B cell (primary cell): ENCODE measurements around the gene FTO. TPM values are rescaled to one million over a fixed set of nuclear protein-coding genes. Genes with fewer than 3 reads are reported as not detected.

Source experiments
- ATAC-seq: fragments of 200-7000 bp; cut with Tn5 transposase; one replicate; pipeline ENCODE4 v1.10.0; 2021; ENCODE audit warnings: low read depth, mild to moderate bottlenecking, moderate number of reproducible peaks, moderate library complexity
- CTCF ChIA-PET: fragments of 350-600 bp; sonication (Branson Sonifier 250); formaldehyde crosslinking; loops from one replicate; lab custom pipeline; 2021; ENCODE audit warnings: antibody characterized with exemption, inconsistent platforms; lab: Charles Lee
- POLR2A ChIA-PET: fragments of 350-600 bp; sonication (Branson Sonifier 250); formaldehyde crosslinking; loops from one replicate; lab custom pipeline; 2021; ENCODE audit warnings: antibody characterized with exemption; lab: Charles Lee
- DNase-seq: peaks from one replicate; pipeline ENCODE4 v3.0.0; 2013
- H2AFZ ChIP-seq: 2 replicates; pipeline ENCODE4 v1.6.1; 2012; ENCODE audit warnings: mild to moderate bottlenecking, low read depth, low read length; ENCODE audit not compliant: insufficient read depth, poor library complexity, severe bottlenecking
- H3K27ac ChIP-seq, 2 donors: 1 replicate in 1 of 2; 2 replicates in 1 of 2; pipeline ENCODE4 v1.5.1; 2012 to 2013; ENCODE audit warnings: low read length in 2 of 2, mild to moderate bottlenecking in 2 of 2, moderate library complexity in 1 of 2
- H3K27me3 ChIP-seq, 4 experiments: fragments of 200-600 bp in 1 of 4; sonication (generic) in 1 of 4; replicated peaks in 1 of 4; 1 replicate in 2 of 4; 2 replicates in 2 of 4; pipeline versions ENCODE4 v1.6.1 to v1.7.0; 2013 to 2016; ENCODE audit warnings: low read length in 3 of 4, mild to moderate bottlenecking in 2 of 4, mixed read lengths in 1 of 4, moderate library complexity in 1 of 4; ENCODE audit not compliant: insufficient read depth in 4 of 4, control insufficient read depth in 3 of 4; ENCODE audit errors: control extremely low read depth in 1 of 4
- H3K36me3 ChIP-seq, 2 experiments: replicated peaks in 1 of 2; 1 replicate in 1 of 2; 2 replicates in 1 of 2; pipeline versions ENCODE4 v1.6.1 to v1.7.1; 2013; ENCODE audit warnings: low read length in 1 of 2; ENCODE audit not compliant: insufficient read depth in 2 of 2, control insufficient read depth in 1 of 2; ENCODE audit errors: control extremely low read depth in 1 of 2, extremely low read depth in 1 of 2
- H3K4me1 ChIP-seq, 2 donors: fragments of 200-600 bp in 1 of 2; sonication (generic) in 1 of 2; 1 replicate in 1 of 2; 2 replicates in 1 of 2; pipeline versions ENCODE4 v1.5.1 to v1.6.1; 2013 to 2017; ENCODE audit warnings: low read length in 2 of 2; ENCODE audit not compliant: control insufficient read depth in 2 of 2, insufficient read depth in 2 of 2
- H3K4me2 ChIP-seq: replicated peaks from 2 replicates; pipeline ENCODE3; 2012; ENCODE audit warnings: mild to moderate bottlenecking, low read depth, low read length; ENCODE audit not compliant: poor library complexity, severe bottlenecking
- H3K4me3 ChIP-seq, 5 experiments: fragments of 200-600 bp in 1 of 5; sonication (generic) in 1 of 5; 1 replicate in 3 of 5; 2 replicates in 2 of 5; pipeline versions ENCODE4 v1.5.1 to v1.7.0; 2011 to 2016; ENCODE audit warnings: low read length in 4 of 5, mild to moderate bottlenecking in 4 of 5, low read depth in 2 of 5, control low read depth in 1 of 5, moderate library complexity in 1 of 5; ENCODE audit not compliant: insufficient read depth in 1 of 5; ENCODE audit errors: control extremely low read depth in 1 of 5, extremely low read depth in 1 of 5
- H3K79me2 ChIP-seq: fragments of 200-600 bp; sonication (generic); one replicate; pipeline ENCODE4 v1.6.0; 2016; ENCODE audit warnings: low read length; ENCODE audit not compliant: control insufficient read depth, insufficient read depth
- H3K9ac ChIP-seq: fragments of 200-600 bp; sonication (generic); 2 replicates; pipeline ENCODE4 v1.6.1; 2017; ENCODE audit warnings: mild to moderate bottlenecking, low read length, moderate library complexity
- H3K9me3 ChIP-seq, 3 donors: one replicate each; pipeline versions ENCODE4 v1.6.1 to v1.7.1; 2013; ENCODE audit warnings: low read length in 2 of 3; ENCODE audit not compliant: control insufficient read depth in 2 of 3, insufficient read depth in 1 of 3; ENCODE audit errors: control extremely low read depth in 1 of 3
- H4K20me1 ChIP-seq: 2 replicates; pipeline ENCODE4 v1.6.0; 2012; ENCODE audit warnings: mild to moderate bottlenecking, low read length; ENCODE audit not compliant: insufficient read depth, control insufficient read depth, poor library complexity, severe bottlenecking
- H3K27ac Mint-ChIP-seq: one replicate; pipeline ENCODE4 v1.8.0; 2021; ENCODE audit warnings: mixed read lengths
- H3K27me3 Mint-ChIP-seq: one replicate; pipeline ENCODE4 v1.8.0; 2021; ENCODE audit warnings: mixed read lengths
- H3K4me1 Mint-ChIP-seq: one replicate; pipeline ENCODE4 v1.8.0; 2021; ENCODE audit warnings: mixed read lengths
- H3K4me3 Mint-ChIP-seq: one replicate; pipeline ENCODE4 v1.8.0; 2021; ENCODE audit warnings: mixed read lengths
- H3K9me3 Mint-ChIP-seq: one replicate; pipeline ENCODE4 v1.8.0; 2022; ENCODE audit warnings: mixed read lengths; ENCODE audit not compliant: insufficient read depth
- CTCF ChIP-seq: fragments of 200-600 bp; IDR thresholded peaks from one replicate; pipeline ENCODE4 v1.8.0; 2022; ENCODE audit warnings: antibody characterized with exemption, mild to moderate bottlenecking
- EZH2 ChIP-seq: IDR thresholded peaks from 2 replicates; pipeline ENCODE4 v1.6.1; 2012; ENCODE audit warnings: borderline replicate concordance, low read depth, mild to moderate bottlenecking, moderate library complexity, low read length; ENCODE audit not compliant: insufficient read depth, poor library complexity, severe bottlenecking
- WGBS: methylation state at CpG from one replicate; pipeline ENCODE4 v1.1.5; 2013; ENCODE audit warnings: missing lambda C conversion rate; ENCODE audit not compliant: insufficient coverage; 5-methylcytosine and 5-hydroxymethylcytosine counted together
- intact Hi-C: fragments of 100-400 bp; cut with micrococcal nuclease; formaldehyde crosslinking; loops from one replicate; pipeline ENCODE4 v1.10.0; 2022
- polyA plus RNA-seq: library from polyadenylated mRNA; depleted of rRNA; stranded (reverse); fragments of >200 nt; gene quantifications from 2 replicates; pipeline ENCODE4 v1.2.3, GENCODE V29; 2012
- total RNA-seq, 2 donors: library from RNA; stranded (reverse); fragments of 120-200 nt in 1 of 2; gene quantifications; 1 replicate in 1 of 2; 2 replicates in 1 of 2; pipeline versions ENCODE4 v1.2.3 to v1.2.4, GENCODE V29; 2013 to 2022

FTO gene
- total and polyA plus RNA-seq, 2 donors (not counting 1 experiment from before 2014, with no cell fraction given), result 26.5 to 68.5 TPM

GRCh38 chr16:53855056-53855455 lies 151.1 kb downstream of the FTO start:
- Histone ChIP-seq H4K20me1 (no peaks in the 10 kb centered on the region), H3K4me1 (no peaks in the 10 kb centered on the region), H3K4me3 (no peak overlapping the region), H2AFZ (no peak overlapping the region), H3K36me3 (no peaks in the 10 kb centered on the region), H3K27me3 (no peaks in the 10 kb centered on the region), H3K9me3 (peaks cover 0 to 3% (median 2%) of the 10 kb centered on the region in 3 donors), H3K9ac (no peak overlapping the region), H3K4me2 (no peak overlapping the region), H3K79me2 (no peaks in the 10 kb centered on the region), H3K27ac (no peak overlapping the region)
- no peak for TF ChIP-seq EZH2
- TF ChIP-seq CTCF, result no peak
- CTCF ChIA-PET, result no interaction called here
- Mint-ChIP-seq H3K27ac (no peak overlapping the region), H3K4me3 (no peak overlapping the region), H3K27me3 (no peaks in the 10 kb centered on the region), H3K9me3 (no peaks in the 10 kb centered on the region), H3K4me1 (peaks cover 2% of the 10 kb centered on the region)
- DNase-seq (no peak), ATAC-seq (no peak)
- POLR2A ChIA-PET, result no interaction called here
- intact Hi-C loops, result no loop called here

- no peaks in the 10 kb centered on the region for H3K4me1 Mint-ChIP-seq
- no peaks in the 10 kb centered on the region for H3K27me3 Mint-ChIP-seq
- Histone ChIP-seq H2AFZ (no peak overlapping the region), H3K9ac (no peak overlapping the region), H3K9me3 (peaks cover 0 to 3% (median 2%) of the 10 kb centered on the region in 3 donors), H3K79me2 (no peaks in the 10 kb centered on the region), H3K4me1 (no peaks in the 10 kb centered on the region), H3K27ac (no peak overlapping the region), H3K4me3 (no peak overlapping the region), H3K36me3 (no peaks in the 10 kb centered on the region), H3K4me2 (no peak overlapping the region), H3K27me3 (no peaks in the 10 kb centered on the region), H4K20me1 (no peaks in the 10 kb centered on the region)
- no peak overlapping the region for H3K27ac Mint-ChIP-seq
- intact Hi-C loops, result no loop called here
- no peak for ATAC-seq
- no peak for DNase-seq
- CTCF ChIA-PET, result no interaction called here
- no CpG with 5 or more reads among the region's 1 CpG for WGBS
- TF ChIP-seq EZH2 (no peak), CTCF (no peak)
- POLR2A ChIA-PET, result no interaction called here
- no peaks in the 10 kb centered on the region for H3K9me3 Mint-ChIP-seq
- no peak overlapping the region for H3K4me3 Mint-ChIP-seq
Measured at GRCh38 chr16:53855511-53855910, 151.6 kb downstream of the FTO start.
